ENCODE results near the gene EFCAB7. TPM values are rescaled to one million over a fixed set of nuclear protein-coding genes. Genes with fewer than 3 reads are reported as not detected.

EFCAB7 gene
- total RNA-seq, 6 experiments from 2014 or later, result 3.2 to 4.5 (median 4.0) TPM

GRCh38 chr1:63516629-63517028 is 6.7 kb upstream of the EFCAB7 start:
- no peak overlapping the region for H3K4me3 Mint-ChIP-seq
- H3K27me3 Mint-ChIP-seq (ENCODE audit: insufficient read depth), result no peaks in the 10 kb centered on the region
- H3K4me1 Mint-ChIP-seq (ENCODE audit: low read depth), result peaks cover 10% of the 10 kb centered on the region
- no peak overlapping the region for H3K27ac Mint-ChIP-seq
- H3K9me3 Mint-ChIP-seq, result no peaks in the 10 kb centered on the region
- TF ChIP-seq CTCF (IDR thresholded peaks at IDR 0.05), result no peak
- peaks cover 10% of the 10 kb centered on the region for H3K36me3 Mint-ChIP-seq (ENCODE audit: low read depth)
- no peak for DNase-seq

- no peak for TF ChIP-seq CTCF (IDR thresholded peaks at IDR 0.05)
Observed at GRCh38 chr1:63523738-63524137, 413 bp downstream of the EFCAB7 start.

GRCh38 chr1:63524201-63524600 is 876 bp downstream of the EFCAB7 start:
- no peak; the same call in 1 of the 2 replicates for TF ChIP-seq CTCF (IDR thresholded peaks at IDR 0.05)
- Mint-ChIP-seq H3K9me3 (no peaks in the 10 kb centered on the region), H3K27ac (peak overlapping the region; percentile 99), H3K4me3 (peak overlapping the region; percentile 98), H3K36me3 (ENCODE audit: low read depth) (no peaks in the 10 kb centered on the region), H3K27me3 (ENCODE audit: insufficient read depth) (no peaks in the 10 kb centered on the region; the same call in 1 of the 2 replicates), H3K4me1 (ENCODE audit: low read depth) (peaks cover 34% of the 10 kb centered on the region)
- DNase-seq, result no peak

More at GRCh38 chr1:63523738-63524137, 413 bp downstream of the EFCAB7 start:
- DNase-seq, result no peak
- H3K4me1 Mint-ChIP-seq (ENCODE audit: low read depth), result peaks cover 34% of the 10 kb centered on the region
- H3K9me3 Mint-ChIP-seq, result no peaks in the 10 kb centered on the region
- H3K4me3 Mint-ChIP-seq, result peak overlapping the region; percentile 98
- no peaks in the 10 kb centered on the region; the same call in 1 of the 2 replicates for H3K27me3 Mint-ChIP-seq (ENCODE audit: insufficient read depth)
- H3K36me3 Mint-ChIP-seq (ENCODE audit: low read depth), result no peaks in the 10 kb centered on the region
- peak overlapping the region; percentile 99 for H3K27ac Mint-ChIP-seq

GRCh38 chr1:63532727-63533126 is 9.4 kb downstream of the EFCAB7 start:
- no peak overlapping the region for H3K27ac Mint-ChIP-seq
- H3K4me3 Mint-ChIP-seq, result no peak overlapping the region
- H3K27me3 Mint-ChIP-seq (ENCODE audit: insufficient read depth), result no peaks in the 10 kb centered on the region
- no peak for DNase-seq
- no peaks in the 10 kb centered on the region for H3K9me3 Mint-ChIP-seq
- no peak for TF ChIP-seq CTCF (IDR thresholded peaks at IDR 0.05)
- H3K36me3 Mint-ChIP-seq (ENCODE audit: low read depth), result no peaks in the 10 kb centered on the region
- H3K4me1 Mint-ChIP-seq (ENCODE audit: low read depth), result no peaks in the 10 kb centered on the region

- no peaks in the 10 kb centered on the region for H3K36me3 Mint-ChIP-seq (ENCODE audit: low read depth)
- no peak for DNase-seq
- TF ChIP-seq CTCF (IDR thresholded peaks at IDR 0.05), result no peak
- H3K27ac Mint-ChIP-seq, result no peak overlapping the region
- no peaks in the 10 kb centered on the region for H3K4me1 Mint-ChIP-seq (ENCODE audit: low read depth)
- no peak overlapping the region for H3K4me3 Mint-ChIP-seq
- H3K27me3 Mint-ChIP-seq (ENCODE audit: insufficient read depth), result no peaks in the 10 kb centered on the region
- no peaks in the 10 kb centered on the region for H3K9me3 Mint-ChIP-seq
Observed at GRCh38 chr1:63533931-63534330, 10.6 kb downstream of the EFCAB7 start.

GRCh38 chr1:63534406-63534805 is 11.1 kb downstream of the EFCAB7 start:
- Mint-ChIP-seq H3K27me3 (ENCODE audit: insufficient read depth) (no peaks in the 10 kb centered on the region), H3K4me1 (ENCODE audit: low read depth) (no peaks in the 10 kb centered on the region), H3K27ac (no peak overlapping the region), H3K9me3 (no peaks in the 10 kb centered on the region), H3K36me3 (ENCODE audit: low read depth) (no peaks in the 10 kb centered on the region), H3K4me3 (no peak overlapping the region)
- no peak for TF ChIP-seq CTCF (IDR thresholded peaks at IDR 0.05)
- no peak for DNase-seq

Measured in HFFc6 (cell line).